KG1 (cell line): ENCODE results near the gene DHCR7.

ENCODE experiments used
- DNase-seq: peaks from one replicate; lab custom pipeline; 2025; lab: John Stamatoyannopoulos, UW

DHCR7 gene, protein sequence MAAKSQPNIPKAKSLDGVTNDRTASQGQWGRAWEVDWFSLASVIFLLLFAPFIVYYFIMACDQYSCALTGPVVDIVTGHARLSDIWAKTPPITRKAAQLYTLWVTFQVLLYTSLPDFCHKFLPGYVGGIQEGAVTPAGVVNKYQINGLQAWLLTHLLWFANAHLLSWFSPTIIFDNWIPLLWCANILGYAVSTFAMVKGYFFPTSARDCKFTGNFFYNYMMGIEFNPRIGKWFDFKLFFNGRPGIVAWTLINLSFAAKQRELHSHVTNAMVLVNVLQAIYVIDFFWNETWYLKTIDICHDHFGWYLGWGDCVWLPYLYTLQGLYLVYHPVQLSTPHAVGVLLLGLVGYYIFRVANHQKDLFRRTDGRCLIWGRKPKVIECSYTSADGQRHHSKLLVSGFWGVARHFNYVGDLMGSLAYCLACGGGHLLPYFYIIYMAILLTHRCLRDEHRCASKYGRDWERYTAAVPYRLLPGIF

DNA sequence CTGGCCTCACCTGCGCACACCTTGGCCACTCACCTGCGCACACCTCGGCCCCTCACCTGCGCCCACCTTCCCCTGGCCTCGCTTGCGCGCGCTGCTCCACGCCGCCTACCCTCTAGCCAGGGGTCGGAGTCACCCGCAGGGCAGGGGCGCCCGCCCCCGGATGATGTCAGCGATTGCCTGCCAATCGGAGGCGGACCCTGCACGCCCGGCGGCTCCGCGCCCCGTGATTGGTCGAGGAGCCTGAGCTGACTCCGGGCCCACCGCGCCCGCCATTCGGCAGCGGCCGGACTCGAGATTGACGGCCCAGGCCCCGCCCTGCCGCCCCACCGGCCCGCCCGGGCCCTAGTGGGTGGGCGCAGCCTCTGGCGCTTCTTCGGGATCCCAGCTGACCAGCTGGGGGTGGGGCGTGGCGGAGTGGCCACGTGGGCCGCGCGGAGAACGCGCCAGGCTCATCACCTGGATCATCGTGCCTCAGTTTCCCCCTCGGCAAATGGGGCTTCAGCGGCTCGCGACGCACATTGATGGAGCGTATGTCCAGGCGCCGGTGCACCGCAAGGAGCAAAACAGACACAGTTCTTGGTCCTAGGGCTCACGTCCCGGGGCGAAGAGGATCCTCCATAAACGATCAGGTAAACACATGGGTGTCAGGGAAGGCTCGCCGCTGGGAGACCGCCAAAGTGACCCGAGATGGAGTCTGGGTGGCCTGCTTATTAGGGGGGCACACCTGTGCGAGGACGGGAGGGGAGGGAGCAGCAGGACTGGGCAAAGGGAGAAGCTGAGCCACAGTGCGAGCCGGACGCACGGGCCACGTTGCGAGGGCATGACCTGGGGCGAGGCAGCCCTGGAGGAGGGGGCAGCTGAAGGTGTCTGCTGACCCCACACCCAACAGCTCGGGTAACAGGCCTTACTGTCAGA is at the start of gene DHCR7:
Gene DHCR7 (minus strand): TSS at position 137 of the 915 bp plus-strand sequence. CDS start 3,441 bp downstream, outside the sequence.
- peak; percentile 95 for DNase-seq

DNA sequence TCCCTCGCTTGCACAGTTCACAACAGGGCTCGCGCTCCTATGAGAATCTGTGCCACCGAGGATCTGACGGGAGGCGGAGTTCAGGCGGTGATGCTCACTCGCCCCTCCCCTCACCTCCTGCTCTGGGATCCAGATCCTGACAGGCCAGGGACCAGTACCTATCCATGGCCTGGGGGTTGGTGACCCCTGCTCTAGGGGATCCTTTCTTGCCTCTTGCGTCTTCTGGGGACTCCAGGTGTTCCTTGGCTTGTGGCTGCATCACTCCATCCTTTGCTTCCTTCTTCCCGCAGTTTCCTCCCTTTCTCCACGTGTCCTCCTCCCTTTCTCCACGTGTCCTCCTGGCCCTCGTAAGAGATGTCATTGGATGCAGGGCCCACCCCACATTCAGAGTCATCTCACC is 48.2 kb upstream of the DHCR7 start:
- DNase-seq, result no peak

DNA sequence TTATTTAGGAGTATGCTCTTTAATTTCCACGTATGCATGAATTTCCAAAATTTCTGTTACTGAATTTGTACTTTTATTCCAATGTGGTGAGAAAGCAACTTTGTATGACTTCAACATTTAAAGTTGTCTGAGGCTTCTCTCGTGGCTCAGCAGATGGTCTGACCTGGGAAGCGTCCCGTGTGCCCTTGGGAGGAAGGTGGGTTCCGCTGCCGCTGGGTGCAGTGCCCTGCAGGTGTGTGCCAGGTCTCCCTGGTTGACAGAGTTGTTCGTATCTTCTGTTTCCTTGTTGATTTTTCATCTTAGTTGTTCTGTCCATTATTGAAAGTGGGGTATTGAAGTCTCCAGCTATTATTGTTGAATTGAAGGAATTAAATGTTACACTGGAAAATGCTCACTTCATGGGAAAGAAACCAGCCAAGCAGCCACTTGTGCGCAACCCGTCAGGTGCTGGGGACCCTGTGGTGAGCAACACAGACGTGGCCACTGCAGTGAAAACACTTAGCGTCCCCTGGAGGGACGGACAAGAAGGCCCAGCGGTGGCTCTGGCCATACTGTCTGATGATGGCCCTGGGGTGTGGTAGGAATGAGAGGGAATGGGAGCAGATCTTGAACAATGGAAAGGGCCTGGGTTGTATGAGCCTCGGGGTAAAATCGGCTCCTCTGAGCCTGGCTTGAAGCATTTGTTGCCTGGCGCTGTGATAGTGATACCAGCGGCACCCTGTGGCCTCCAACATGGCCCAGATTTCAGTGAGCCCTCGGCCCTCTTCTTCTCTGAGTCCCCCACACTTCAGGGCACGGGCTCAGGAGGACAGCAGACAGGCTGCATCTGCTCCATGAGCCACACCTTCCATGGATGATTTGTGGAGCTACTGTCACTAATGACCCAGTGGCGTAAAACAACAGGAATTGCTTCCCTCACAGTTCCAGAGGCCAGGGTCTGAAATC is 47.4 kb upstream of the DHCR7 start:
- DNase-seq, result no peak

DNA sequence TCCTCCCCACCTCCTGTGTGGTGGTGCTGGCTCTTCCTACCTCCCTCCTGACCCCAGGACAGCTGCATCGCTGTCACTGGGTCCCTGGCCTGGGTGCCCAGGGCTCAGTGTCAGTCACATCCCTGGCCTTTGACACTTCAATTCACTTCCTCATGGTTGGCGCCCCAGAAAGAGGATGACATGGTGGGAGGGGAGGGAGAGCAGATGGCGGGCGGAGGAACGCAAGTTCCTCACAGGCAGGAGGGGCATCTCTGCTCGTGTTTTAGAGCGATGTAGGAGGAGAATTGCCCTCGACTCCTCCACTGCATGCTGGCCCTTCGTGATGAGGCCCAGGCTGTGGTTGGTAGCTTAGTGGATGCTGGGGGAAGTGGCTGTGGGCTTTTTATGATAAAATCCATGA is 43.7 kb upstream of the DHCR7 start:
- DNase-seq, result no peak

DNA sequence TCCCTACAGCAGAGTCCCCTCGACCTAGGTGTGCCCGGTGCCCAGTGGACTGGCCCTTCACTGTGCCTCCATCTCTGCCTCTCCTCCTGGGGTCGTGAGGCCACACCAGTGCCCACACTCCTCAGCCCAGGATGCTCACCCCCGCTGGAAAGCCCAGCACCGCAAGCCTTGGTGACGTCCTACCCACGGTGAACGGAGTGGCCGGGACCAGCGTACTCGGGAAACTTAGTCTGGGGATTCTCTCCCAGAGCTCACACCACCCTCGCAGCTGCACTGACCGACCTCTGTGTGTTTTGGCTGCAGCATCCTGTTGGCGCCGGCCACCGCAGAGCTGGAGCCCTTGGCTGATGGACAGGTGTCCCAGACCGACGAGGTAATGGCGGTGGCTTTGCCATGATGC is 43.3 kb upstream of the DHCR7 start:
- DNase-seq, result no peak

DNA sequence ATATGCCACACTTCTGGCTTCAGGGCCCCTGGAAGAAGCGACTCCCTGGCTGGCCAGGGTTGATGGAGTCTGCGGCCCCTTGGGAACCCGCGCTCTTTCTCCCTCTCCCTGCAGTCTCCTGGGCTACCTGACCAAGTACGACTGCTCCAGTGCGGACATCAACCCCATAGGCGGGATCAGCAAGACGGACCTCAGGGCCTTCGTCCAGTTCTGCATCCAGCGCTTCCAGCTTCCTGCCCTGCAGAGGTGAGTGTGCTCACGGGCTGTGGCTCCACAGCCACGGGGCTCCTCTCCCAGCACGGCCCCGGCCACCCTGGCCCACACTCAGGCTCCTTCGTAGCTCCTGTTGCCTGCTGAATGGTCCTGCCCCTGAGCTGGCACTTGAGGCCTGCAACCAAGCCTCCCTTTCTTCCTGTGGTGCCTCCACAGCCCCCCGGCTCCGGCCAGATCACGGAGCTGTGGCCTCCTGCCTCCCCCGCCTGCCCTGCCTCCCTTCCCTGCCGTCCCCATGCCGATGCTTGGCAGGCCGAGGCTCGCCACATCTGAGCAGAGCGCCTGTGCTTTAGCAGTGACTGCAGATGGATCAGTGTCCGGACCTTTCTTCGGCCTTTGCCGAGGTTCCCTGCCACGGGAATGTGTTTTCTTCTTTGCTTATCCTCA is 42.7 kb upstream of the DHCR7 start:
- DNase-seq, result no peak

DNA sequence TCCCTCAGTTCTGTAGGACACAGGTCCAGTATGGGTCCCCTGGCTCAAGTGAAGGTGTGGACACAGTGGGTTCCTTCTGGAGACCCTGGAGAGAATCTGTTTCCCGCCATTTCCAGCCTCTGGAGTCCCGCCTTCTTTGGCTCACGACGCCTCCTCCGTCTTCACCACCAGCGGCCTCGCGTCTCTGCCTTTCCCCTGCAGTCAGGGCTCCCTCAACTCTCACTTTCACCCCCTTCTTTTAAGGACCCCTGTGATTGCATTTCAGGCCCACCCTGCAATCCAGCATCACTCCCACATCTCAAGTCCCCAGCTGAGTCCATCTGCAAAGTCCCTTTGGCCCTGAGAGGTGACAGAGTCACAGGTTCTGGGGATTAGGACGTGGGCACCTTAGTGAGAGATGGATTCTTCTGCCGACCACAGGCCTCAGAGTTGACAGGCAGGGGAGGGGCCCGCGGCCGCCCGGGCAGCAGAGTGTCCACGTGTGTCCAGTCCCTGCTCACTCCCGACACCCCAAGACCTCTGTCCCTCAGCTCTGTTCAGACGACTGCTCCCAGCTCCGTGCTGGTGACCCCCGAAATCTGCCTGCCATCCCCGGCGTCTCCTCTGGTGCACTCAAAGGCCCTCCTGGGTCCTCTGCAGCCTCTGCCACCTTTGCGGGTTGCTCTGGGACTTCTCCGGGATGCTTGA is 42.0 kb upstream of the DHCR7 start:
- DNase-seq, result no peak

DNA sequence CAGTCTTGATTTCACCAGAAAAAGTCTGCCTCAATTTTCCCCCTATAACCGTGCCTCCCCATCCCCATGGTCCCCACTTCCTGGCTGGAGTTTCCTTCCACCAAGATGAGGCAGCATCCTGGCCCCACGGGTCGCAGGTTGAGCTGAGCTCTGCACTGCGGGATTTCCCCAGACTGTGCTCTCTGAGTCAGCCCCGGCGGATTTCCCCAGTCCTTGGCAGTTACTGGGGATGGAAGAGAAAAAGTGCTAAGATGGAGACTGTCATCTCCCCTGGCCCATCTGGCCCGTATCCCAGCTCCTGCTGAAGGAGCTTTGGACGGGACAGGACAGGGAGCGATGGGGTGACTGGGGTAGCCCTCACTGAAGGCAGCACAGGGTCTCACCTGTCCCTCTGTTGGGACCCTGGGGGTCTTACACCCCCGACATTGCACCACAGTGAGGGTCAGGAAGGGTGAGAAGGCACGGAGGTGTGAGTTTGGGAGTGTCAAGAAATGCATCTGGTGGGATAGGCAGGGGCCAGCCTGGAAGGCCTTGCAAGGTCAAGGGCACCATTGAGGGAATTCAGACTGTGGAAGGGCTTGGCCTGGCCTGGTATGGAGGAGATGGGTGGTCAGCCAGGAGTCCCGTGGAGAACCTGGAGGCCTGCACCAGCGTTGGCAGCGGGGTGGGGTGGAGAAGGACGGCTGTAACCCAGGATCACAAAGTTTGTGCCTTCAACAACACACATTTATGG is 41.3 kb upstream of the DHCR7 start:
- DNase-seq, result no peak

DNA sequence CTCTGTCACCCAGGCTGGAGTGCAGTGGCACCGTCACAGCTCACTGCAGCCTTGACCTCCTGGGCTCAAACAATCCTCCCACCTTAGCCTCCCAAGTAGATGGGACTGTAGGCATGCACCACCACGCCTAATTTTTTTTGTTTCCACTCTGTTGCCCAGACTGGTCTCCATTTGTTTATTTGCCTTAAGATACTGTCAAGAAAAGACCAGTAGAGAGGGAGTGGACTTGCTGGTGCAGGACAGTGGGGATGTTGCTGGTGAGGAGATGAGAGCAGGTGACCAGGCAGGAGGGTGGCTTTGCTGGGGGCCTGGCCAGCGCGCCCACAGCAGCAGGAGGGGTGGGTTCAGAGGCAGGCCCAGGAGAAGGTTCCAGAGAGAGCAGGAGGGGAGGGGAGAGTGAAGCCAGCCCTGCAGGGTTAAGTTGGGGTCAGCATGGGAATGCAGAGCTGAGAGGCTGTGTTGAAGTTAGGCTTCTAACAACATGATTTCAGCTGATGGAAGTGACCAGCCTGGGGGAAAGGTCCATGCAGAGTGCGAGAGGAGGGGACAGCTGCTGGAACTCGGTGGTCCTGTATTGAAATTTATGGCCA is 40.6 kb upstream of the DHCR7 start:
- DNase-seq, result no peak

DNA sequence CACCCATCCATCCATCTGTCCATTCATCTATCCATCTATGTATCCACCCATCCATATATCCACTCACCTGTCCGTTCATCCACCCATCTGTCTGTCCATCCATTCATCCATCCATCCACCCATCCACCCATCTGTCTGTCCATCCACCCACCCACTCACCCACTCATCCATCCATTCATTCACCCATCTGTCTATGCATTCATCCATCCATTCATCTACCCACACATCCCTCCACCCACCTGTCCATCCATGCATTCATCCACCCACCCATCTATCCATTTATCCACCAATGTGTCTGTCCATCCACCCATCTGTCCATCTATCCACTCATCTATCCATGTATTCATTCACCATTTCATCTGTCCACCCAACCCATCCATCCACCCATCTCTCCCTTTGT is 38.1 kb upstream of the DHCR7 start:
- no peak for DNase-seq

DNA sequence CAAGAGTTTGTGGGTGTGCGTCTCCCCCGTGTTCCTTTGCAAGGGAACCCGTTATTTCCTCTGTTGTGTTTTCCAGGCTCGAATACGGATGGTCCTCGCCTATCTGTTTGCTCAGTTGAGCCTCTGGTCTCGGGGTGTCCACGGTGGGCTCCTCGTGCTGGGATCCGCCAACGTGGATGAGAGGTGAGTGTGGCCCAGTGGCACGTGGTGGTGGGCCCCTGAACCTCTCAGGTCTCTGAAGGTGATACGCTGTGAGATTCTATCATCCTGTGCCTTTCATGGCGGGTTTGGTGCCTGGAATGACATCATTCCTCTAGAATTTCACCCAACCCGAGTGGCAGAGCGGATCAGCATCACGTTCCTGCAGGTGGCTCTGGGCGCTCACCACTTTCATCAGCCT is 37.3 kb upstream of the DHCR7 start:
- no peak for DNase-seq

DNA sequence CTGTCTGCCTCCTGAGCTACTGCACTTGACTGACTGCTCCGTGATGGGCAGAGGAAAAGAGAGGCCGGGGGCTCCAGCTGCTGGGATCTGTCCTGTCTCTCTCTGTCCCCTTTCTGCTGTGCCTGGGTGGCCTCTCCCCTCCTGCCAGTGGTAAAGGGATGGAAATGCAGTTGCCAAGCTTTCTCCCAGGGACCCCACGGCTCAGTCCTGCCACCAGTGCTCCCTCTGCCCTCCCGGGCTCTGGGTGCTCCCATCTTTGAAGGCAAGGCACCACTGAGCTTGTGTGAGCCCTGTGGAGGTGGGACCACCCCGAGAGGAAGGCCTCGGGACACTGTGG is 36.8 kb upstream of the DHCR7 start:
- DNase-seq, result no peak

DNA sequence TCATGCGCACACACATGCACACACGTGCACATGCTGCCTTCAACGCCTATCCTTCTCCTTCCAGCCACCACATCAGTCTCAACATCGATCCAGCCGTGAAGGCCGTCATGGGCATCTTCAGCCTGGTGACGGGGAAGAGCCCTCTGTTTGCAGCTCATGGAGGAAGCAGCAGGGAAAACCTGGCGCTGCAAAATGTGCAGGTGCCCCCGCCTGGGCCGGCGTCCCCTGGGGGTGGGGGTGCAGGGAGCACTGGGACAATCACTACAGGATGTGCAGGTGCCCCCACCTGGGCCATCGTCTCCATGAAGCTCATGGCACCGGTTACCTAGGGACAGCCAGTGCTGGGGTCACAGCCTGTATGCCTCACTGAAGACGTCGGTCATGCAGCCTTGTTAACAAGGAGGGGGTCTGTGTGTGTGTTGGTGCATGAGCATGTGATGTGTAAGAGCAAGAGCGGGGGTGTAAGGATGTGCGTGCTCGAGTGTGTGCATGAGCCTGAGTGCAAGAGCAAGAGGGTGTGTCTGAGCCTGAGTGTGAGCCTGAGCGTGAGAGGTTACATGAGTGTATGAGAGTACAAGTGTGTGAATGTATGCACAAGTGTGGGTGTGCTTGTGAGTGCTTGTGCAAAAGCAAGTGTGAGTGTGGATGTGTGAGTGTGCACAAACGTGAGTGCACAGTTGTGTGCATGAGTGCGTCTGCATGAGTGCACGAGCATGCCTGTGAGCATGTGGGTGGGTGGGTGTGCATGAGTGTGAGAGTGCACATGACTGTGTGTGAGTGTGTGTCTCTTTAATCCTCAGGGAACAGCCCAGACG is 36.3 kb upstream of the DHCR7 start:
- DNase-seq, result no peak

DNA sequence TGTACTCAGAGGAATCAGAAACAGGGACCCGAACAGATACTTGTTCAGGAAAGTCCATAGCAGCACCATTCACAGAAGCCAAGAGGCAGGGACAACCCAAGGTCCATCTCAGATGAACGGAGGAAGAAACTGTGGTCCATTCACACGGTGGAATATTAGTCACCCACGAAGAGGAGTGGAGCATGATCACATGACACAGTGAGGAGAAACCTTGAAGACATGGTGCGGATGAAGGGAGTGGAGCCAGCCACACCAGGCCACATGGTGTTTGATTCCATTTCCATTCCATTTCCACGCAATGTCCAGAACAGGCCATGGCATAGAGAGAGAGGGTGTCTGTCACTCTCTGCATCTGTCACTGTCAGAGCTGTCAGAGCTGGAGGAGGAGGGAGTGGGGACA is 35.5 kb upstream of the DHCR7 start:
- no peak for DNase-seq

DNA sequence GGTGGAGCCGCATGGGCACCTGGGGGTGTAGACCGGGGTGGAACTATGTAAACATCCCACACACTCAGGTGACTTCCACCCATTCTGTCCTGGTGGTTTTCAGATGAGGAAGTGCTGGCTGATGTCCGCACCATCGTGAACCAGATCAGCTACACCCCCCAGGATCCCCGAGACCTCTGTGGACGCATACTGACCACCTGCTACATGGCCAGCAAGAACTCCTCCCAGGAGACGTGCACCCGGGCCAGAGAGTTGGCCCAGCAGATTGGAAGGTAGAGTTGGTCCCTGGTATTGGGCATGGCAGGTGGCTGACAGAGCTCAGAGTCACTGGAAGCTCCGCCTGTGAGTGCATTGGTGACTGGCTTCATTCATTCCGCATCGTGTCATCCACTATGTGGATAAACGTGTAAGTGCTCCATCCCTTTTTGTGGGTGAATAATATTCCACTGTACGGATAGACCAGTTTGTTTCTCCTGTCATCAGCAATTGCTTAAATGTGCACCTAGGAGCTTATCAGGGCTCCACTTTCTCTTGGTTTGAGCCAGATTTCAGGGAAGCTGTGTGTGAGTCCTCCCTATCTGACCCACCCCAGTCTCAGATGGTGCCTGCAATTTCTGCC is 34.7 kb upstream of the DHCR7 start:
- no peak for DNase-seq

DNA sequence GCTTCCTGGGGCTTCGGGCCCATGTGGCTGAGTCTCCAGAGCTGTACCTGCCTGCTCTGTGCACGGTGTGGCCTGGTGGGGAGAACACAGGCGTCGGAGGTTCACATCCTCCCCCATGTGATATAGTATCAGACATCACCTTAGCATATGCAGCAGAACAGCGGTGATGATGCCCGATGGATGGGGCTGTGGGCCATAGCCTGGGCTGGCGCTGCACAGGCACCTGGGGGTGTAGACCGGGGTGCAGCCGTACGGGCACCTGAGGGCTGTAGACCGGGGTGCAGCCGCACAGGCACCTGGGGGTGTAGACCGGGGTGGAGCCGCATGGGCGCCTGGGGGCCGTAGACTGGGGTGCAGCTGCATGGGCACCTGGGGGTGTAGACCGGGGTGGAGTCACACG is 34.0 kb upstream of the DHCR7 start:
- no peak for DNase-seq

DNA sequence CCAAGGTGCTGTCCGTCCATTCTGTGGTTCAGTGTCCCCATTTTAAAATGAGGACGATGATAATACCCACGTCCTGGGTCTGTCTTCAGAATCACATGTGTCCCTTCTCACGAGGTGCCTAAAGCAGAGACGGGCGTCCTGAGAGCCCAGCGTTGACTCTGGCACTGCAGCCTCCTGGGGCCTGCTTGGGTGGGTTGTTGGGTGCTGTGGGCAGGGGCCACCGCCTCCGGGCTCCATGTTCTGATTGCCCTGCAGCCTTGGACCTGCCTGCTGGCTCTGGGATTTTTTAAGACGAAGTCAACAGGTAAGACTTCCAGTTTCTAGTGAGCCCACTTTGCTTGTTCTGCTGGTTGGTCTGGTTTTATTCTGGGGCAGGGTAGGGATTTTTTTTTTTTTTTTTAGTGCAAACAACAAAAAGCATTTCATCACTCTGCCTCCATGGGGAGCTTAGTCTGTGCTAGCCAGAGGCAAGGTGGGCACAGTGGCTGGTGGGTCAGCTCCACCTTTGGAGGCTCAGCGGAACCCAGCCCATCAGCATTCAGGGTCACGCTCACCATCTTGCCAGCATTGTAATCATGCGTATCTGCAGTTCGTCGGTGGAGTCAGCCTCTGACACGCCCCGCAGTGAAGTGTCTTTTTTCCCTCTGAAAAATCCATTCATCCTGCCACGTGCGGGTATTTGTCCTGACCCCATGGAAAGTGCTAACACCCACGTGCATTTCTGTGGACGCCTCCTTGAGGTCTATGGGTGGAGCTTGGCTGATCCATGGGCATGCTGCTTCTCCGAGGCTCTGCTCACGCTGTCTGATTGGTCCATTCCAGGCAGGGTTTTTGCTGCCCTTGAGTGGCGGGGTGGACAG is 33.1 kb upstream of the DHCR7 start:
- DNase-seq, result no peak

DNA sequence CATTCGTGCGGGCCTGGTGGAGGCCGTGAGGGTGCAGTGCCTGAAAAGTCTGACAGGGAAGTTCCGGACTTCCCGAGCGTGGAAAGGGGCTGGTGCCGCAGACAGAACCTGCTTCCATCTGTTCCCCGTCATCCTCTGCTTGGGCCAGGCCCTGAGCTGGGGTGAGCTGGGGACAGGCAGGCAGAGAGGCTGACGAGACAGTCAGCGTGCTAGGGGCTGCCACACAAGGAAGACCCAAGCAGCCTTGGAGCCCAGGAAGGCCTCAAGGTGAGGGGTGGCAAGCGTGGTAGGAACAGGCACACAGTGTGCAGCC is 30.3 kb upstream of the DHCR7 start:
- DNase-seq, result no peak
